Liver (tissue), 9 donors: Measurements from ENCODE around the gene PRAC1. TPM values are rescaled to one million over a fixed set of nuclear protein-coding genes. Genes with fewer than 3 reads are reported as not detected.

Source experiments
- DNase-seq: peaks from one replicate; pipeline ENCODE4 v3.0.0-alpha.2; 2017; ENCODE audit warnings: low spot score
- H3K27ac ChIP-seq, 2 donors: one replicate each; pipeline ENCODE4 v1.7.0; 2013; ENCODE audit warnings: inconsistent platforms in 2 of 2, low read length in 2 of 2, control low read depth in 1 of 2, low read depth in 1 of 2, mild to moderate bottlenecking in 1 of 2
- H3K27me3 ChIP-seq, 4 donors: one replicate each; pipeline versions ENCODE4 v1.6.1 to v1.7.0; 2013; ENCODE audit warnings: low read length in 3 of 4, inconsistent platforms in 1 of 4, mild to moderate bottlenecking in 1 of 4, moderate library complexity in 1 of 4; ENCODE audit not compliant: control insufficient read depth in 4 of 4, insufficient read depth in 4 of 4
- H3K36me3 ChIP-seq, 4 donors: one replicate each; pipeline versions ENCODE4 v1.6.1 to v1.7.0; 2013; ENCODE audit warnings: low read length in 3 of 4, mild to moderate bottlenecking in 3 of 4, low read depth in 1 of 4, moderate library complexity in 1 of 4; ENCODE audit not compliant: control insufficient read depth in 4 of 4, insufficient read depth in 3 of 4
- H3K4me1 ChIP-seq, 4 donors: one replicate each; pipeline versions ENCODE4 v1.6.1 to v1.7.0; 2013; ENCODE audit warnings: low read length in 3 of 4, mild to moderate bottlenecking in 3 of 4, moderate library complexity in 1 of 4; ENCODE audit not compliant: control insufficient read depth in 4 of 4, insufficient read depth in 4 of 4
- H3K4me3 ChIP-seq, 3 donors: one replicate each; pipeline versions ENCODE4 v1.6.1 to v1.7.0; 2013; ENCODE audit warnings: low read length in 3 of 3, control low read depth in 1 of 3, low read depth in 1 of 3, mild to moderate bottlenecking in 1 of 3
- H3K9ac ChIP-seq, 2 donors: one replicate each; pipeline ENCODE4 v1.7.0; 2013; ENCODE audit warnings: low read length in 2 of 2, mild to moderate bottlenecking in 2 of 2, moderate library complexity in 2 of 2, control low read depth in 1 of 2, low read depth in 1 of 2
- H3K9me3 ChIP-seq, 4 donors: one replicate each; pipeline versions ENCODE4 v1.6.1 to v1.7.0; 2013; ENCODE audit warnings: low read length in 3 of 4; ENCODE audit not compliant: control insufficient read depth in 4 of 4
- ATF3 ChIP-seq: IDR thresholded peaks from 2 replicates; pipeline ENCODE4 v1.6.1; 2016; ENCODE audit warnings: antibody characterized with exemption
- CTCF ChIP-seq: fragments of 150-350 bp; IDR thresholded peaks from 2 replicates; pipeline ENCODE4 v1.5.1; 2017; ENCODE audit warnings: improper control_type of control experiment, low read depth, low read length; ENCODE audit not compliant: missing input control
- EGR1 ChIP-seq, 2 donors: IDR thresholded peaks; 2 replicates each; pipeline ENCODE4 v1.6.1; 2016 to 2018; ENCODE audit warnings: antibody characterized with exemption in 2 of 2, low read depth in 2 of 2
- FOXA1 ChIP-seq: IDR thresholded peaks from 2 replicates; pipeline ENCODE4 v1.6.1; 2016; ENCODE audit warnings: antibody characterized with exemption
- FOXA2 ChIP-seq: IDR thresholded peaks from 2 replicates; pipeline ENCODE4 v1.6.1; 2016; ENCODE audit warnings: antibody characterized with exemption
- GABPA ChIP-seq, 2 donors: IDR thresholded peaks in 1 of 2; conservative IDR thresholded peaks in 1 of 2; 2 replicates each; pipeline ENCODE4 v1.6.1; 2016; ENCODE audit warnings: antibody characterized with exemption in 2 of 2, mild to moderate bottlenecking in 1 of 2, moderate library complexity in 1 of 2
- HNF4A ChIP-seq, 2 donors: conservative IDR thresholded peaks; 2 replicates each; pipeline ENCODE4 v1.6.1; 2016; ENCODE audit warnings: antibody characterized with exemption in 2 of 2, mild to moderate bottlenecking in 2 of 2
- HNF4G ChIP-seq: IDR thresholded peaks from 2 replicates; pipeline ENCODE4 v1.6.1; 2016; ENCODE audit warnings: antibody characterized with exemption
- JUND ChIP-seq, 2 donors: IDR thresholded peaks; 2 replicates each; pipeline ENCODE4 v1.6.1; 2016; ENCODE audit warnings: antibody characterized with exemption in 2 of 2
- MAX ChIP-seq: IDR thresholded peaks from 2 replicates; pipeline ENCODE4 v1.6.1; 2016; ENCODE audit warnings: antibody characterized with exemption
- NR2F2 ChIP-seq: IDR thresholded peaks from 2 replicates; pipeline ENCODE4 v1.6.1; 2016; ENCODE audit warnings: antibody characterized with exemption
- RAD21 ChIP-seq, 2 donors: IDR thresholded peaks; 2 replicates each; pipeline ENCODE4 v1.6.1; 2016; ENCODE audit warnings: antibody characterized with exemption in 2 of 2, mild to moderate bottlenecking in 2 of 2
- REST ChIP-seq: IDR thresholded peaks from 2 replicates; pipeline ENCODE4 v1.6.1; 2016; ENCODE audit warnings: antibody characterized with exemption, mild to moderate bottlenecking
- RXRA ChIP-seq, 2 donors: IDR thresholded peaks; 2 replicates each; pipeline ENCODE4 v1.6.1; 2017 to 2018; ENCODE audit warnings: antibody characterized with exemption in 2 of 2, mild to moderate bottlenecking in 1 of 2
- SP1 ChIP-seq: IDR thresholded peaks from 2 replicates; pipeline ENCODE4 v1.6.1; 2018; ENCODE audit warnings: antibody characterized with exemption, mild to moderate bottlenecking
- TAF1 ChIP-seq: conservative IDR thresholded peaks from 2 replicates; pipeline ENCODE4 v1.6.1; 2016; ENCODE audit warnings: antibody characterized with exemption, mild to moderate bottlenecking
- YY1 ChIP-seq: IDR thresholded peaks from 2 replicates; pipeline ENCODE4 v1.6.1; 2016; ENCODE audit warnings: antibody characterized with exemption, mild to moderate bottlenecking
- ZBTB33 ChIP-seq: IDR thresholded peaks from 2 replicates; pipeline ENCODE4 v1.6.1; 2016; ENCODE audit warnings: antibody characterized with exemption
- WGBS: extraction: QIAGEN DNeasy Blood & Tissue Kit; methylation state at CpG from one replicate; pipeline ENCODE4 v1.1.7; 2013; 5-methylcytosine and 5-hydroxymethylcytosine counted together
- polyA plus RNA-seq, 2 donors: library from polyadenylated mRNA; stranded (reverse) in 1 of 2; unstranded in 1 of 2; fragments of 200-250 nt in 1 of 2; fragments of >200 nt in 1 of 2; fragmentation: Nextera tagmentation in 1 of 2; extraction: Ambion mirVana in 1 of 2; gene quantifications; one replicate each; pipeline versions ENCODE4 v1.2.1 to v1.2.3, GENCODE V29; 2013 to 2015
- total RNA-seq, 2 donors: library from RNA; depleted of rRNA; stranded (reverse); fragments of >200 nt; gene quantifications; one replicate each; pipeline ENCODE4 v1.2.3, GENCODE V29; 2014
- donor health status: healthy.
- donor health status: healthy.
- donor health status: healthy.
- donor health status: healthy.
- donor health status: healthy.

The PRAC1 gene
- total and polyA plus RNA-seq, 4 donors: not detected

DNA sequence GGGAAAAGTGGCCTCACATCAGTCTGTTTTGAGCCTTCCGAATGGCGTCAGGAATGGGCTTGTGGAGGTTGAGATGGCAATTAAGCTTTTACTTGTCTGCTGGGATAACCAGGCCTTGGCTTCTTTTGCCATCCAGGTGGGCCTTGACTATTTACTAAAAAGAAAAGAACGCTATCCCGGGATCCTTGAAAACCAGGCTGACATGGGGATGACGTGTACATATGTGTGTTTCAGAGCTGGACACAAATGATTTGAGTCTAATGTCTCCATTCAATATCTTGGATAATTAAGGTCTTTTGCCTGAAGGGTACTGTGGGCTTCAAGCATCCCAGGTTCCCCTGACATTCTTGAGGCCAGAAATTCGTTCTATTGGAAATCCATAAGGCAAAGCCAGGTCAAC is 38.8 kb upstream of the PRAC1 start:
- no peaks in the 10 kb centered on the region for H3K36me3 ChIP-seq
- no peak overlapping the region for H3K9ac ChIP-seq
- H3K27me3 ChIP-seq: peaks cover 0 to 15% (median under 1%) of the 10 kb centered on the region in 4 donors
- H3K4me1 ChIP-seq: no peaks in the 10 kb centered on the region
- no peak for DNase-seq
- no peak overlapping the region for H3K4me3 ChIP-seq
- WGBS: 68% methylated on average over 6 of the region's 6 CpGs
- TF ChIP-seq RAD21 (IDR thresholded peaks at IDR 0.05): no peak
- no peak for TF ChIP-seq GABPA (IDR thresholded peaks at IDR 0.05 in 1 of 2, conservative IDR thresholded peaks at IDR 0.05 in 1 of 2)
- TF ChIP-seq YY1: no peak
- TF ChIP-seq HNF4G: no peak
- no peak for TF ChIP-seq RXRA (IDR thresholded peaks at IDR 0.05)
- no peak for TF ChIP-seq HNF4A (conservative IDR thresholded peaks at IDR 0.05)
- TF ChIP-seq REST: no peak
- TF ChIP-seq ATF3: no peak
- TF ChIP-seq JUND (IDR thresholded peaks at IDR 0.05): no peak
- no peak for TF ChIP-seq SP1
- no peak for TF ChIP-seq CTCF
- no peak for TF ChIP-seq FOXA1
- TF ChIP-seq MAX: no peak
- TF ChIP-seq ZBTB33: no peak
- no peak for TF ChIP-seq FOXA2
- no peak for TF ChIP-seq TAF1
- no peak for TF ChIP-seq NR2F2
- TF ChIP-seq EGR1 (IDR thresholded peaks at IDR 0.05; ENCODE audit: low read depth in 2 of 2): no peak
- H3K9me3 ChIP-seq: no peaks in the 10 kb centered on the region
- H3K27ac ChIP-seq: no peak overlapping the region
